ENCODE data around the gene TSHR.

- TF ChIP-seq PATZ1 (CRISPR knock-in tag; IDR thresholded peaks at IDR 0.05; ENCODE audit: borderline replicate concordance) (no peak), CREB5 (CRISPR knock-in tag; IDR thresholded peaks at IDR 0.05; ENCODE audit: low read depth) (no peak)
These were observed 150.0 kb downstream of the TSHR start for GRCh38 chr14:81105378-81105777.

All from SK-N-SH treated with all-trans-retinoic acid at 6 μM for 48 hours (cell line).